HG03521 (cell line): Measurements from ENCODE around the gene TNNI2.

ENCODE experiments used
- ATAC-seq: cut with Tn5 transposase; IDR thresholded peaks from one replicate; pipeline ENCODE4 v1.9.1; 2021; ENCODE audit warnings: mild to moderate bottlenecking, moderate library complexity; ENCODE audit not compliant: unreplicated experiment

The TNNI2 gene

GRCh38 chr11:1820463-1821325, 18.1 kb upstream of the TNNI2 start:
- ATAC-seq: no peak

- ATAC-seq: no peak
Measured at GRCh38 chr11:1821562-1821961, 17.2 kb upstream of the TNNI2 start.

GRCh38 chr11:1822648-1823375, 16.0 kb upstream of the TNNI2 start:
- ATAC-seq: no peak

GRCh38 chr11:1823376-1824220, 15.2 kb upstream of the TNNI2 start:
- no peak for ATAC-seq

GRCh38 chr11:1824221-1825038, 14.4 kb upstream of the TNNI2 start:
- ATAC-seq: no peak

GRCh38 chr11:1825039-1825740, 13.6 kb upstream of the TNNI2 start:
- no peak for ATAC-seq

GRCh38 chr11:1825785-1826451, 12.9 kb upstream of the TNNI2 start:
- no peak for ATAC-seq

GRCh38 chr11:1826552-1827094, 12.2 kb upstream of the TNNI2 start:
- ATAC-seq: no peak

GRCh38 chr11:1827095-1827813, 11.5 kb upstream of the TNNI2 start:
- ATAC-seq: no peak

GRCh38 chr11:1827931-1828330, 10.8 kb upstream of the TNNI2 start:
- ATAC-seq: no peak

GRCh38 chr11:1828542-1828941, 10.2 kb upstream of the TNNI2 start:
- ATAC-seq: no peak

GRCh38 chr11:1829039-1829820, 9.6 kb upstream of the TNNI2 start:
- ATAC-seq: no peak

- no peak for ATAC-seq
Measured at GRCh38 chr11:1830004-1830321, 8.8 kb upstream of the TNNI2 start.

GRCh38 chr11:1830322-1831223, 8.2 kb upstream of the TNNI2 start:
- no peak for ATAC-seq

GRCh38 chr11:1831338-1832210, 7.2 kb upstream of the TNNI2 start:
- ATAC-seq: no peak
